ENCODE results near the gene AGBL1. TPM values are rescaled to one million over a fixed set of nuclear protein-coding genes. Genes with fewer than 3 reads are reported as not detected.

AGBL1 gene
- total RNA-seq, 2 donors from 2014 or later, result 0.23 to 0.91 TPM

DNA sequence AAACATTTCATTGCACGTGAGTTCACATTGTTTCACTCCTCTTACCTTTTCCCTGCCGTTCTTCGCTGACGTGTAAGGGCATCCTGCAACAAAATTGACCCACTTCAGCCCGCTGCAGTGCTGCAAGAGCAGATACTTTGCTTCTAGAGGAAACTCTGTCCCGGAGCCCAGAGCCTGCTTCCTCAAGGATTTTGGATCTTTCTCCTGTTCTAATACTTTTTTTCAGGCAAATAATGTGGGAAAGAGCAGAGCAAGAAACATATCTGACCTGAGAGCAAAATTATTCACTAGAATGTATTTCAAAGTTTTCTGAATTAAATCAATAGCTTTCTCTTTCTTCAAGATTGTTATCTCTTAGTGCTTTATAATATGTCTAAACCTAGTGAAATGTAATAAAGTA lies 303.9 kb downstream of the AGBL1 start:
- TF ChIP-seq, protein P1, sequence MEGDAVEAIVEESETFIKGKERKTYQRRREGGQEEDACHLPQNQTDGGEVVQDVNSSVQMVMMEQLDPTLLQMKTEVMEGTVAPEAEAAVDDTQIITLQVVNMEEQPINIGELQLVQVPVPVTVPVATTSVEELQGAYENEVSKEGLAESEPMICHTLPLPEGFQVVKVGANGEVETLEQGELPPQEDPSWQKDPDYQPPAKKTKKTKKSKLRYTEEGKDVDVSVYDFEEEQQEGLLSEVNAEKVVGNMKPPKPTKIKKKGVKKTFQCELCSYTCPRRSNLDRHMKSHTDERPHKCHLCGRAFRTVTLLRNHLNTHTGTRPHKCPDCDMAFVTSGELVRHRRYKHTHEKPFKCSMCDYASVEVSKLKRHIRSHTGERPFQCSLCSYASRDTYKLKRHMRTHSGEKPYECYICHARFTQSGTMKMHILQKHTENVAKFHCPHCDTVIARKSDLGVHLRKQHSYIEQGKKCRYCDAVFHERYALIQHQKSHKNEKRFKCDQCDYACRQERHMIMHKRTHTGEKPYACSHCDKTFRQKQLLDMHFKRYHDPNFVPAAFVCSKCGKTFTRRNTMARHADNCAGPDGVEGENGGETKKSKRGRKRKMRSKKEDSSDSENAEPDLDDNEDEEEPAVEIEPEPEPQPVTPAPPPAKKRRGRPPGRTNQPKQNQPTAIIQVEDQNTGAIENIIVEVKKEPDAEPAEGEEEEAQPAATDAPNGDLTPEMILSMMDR (IDR thresholded peaks at IDR 0.05), result no peak
- TF ChIP-seq POLR2AphosphoS5 (IDR thresholded peaks at IDR 0.05) (no peak), POLR2A (IDR thresholded peaks at IDR 0.05) (no peak)
- H3K27me3 ChIP-seq (replicated peaks; ENCODE audit: insufficient read depth), result no peaks in the 10 kb centered on the region

DNA sequence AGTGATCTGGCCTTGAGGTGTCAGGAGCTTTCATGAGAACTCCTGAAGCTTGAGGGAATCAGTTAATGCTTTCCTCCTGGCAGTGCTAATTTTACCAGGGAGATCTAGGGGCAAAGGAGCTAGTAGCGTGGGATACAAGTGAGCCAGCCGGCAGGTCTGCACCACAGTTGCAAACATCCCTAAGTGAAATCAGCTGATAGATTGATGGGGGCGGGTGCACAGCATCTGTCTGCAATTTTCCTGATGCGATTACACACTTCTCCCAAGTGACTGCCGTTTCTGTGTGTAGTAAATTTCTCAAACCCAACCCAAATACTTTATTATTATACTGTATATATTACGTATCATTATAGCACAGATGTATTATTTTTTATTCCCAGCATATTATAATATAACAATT lies 304.5 kb downstream of the AGBL1 start:
- no peaks in the 10 kb centered on the region for H3K27me3 ChIP-seq (replicated peaks; ENCODE audit: insufficient read depth)
- H3K27ac ChIP-seq, result no peak overlapping the region
- H3K4me1 ChIP-seq (replicated peaks), result no peaks in the 10 kb centered on the region
- no peak for TF ChIP-seq POLR2AphosphoS5 (IDR thresholded peaks at IDR 0.05)
- no peak for TF ChIP-seq POLR2A (IDR thresholded peaks at IDR 0.05)
- TF ChIP-seq, protein P1 (IDR thresholded peaks at IDR 0.05), result no peak
- DNase-seq (ENCODE audit: low spot score), result no peak
- no peaks in the 10 kb centered on the region for H3K36me3 ChIP-seq
- no peaks in the 10 kb centered on the region for H3K9me3 ChIP-seq
- H3K4me3 ChIP-seq, result no peak overlapping the region
- intact Hi-C loops (cut with DNase I), result no loop called here
- WGBS, result 75% methylated on average over 6 of the region's 6 CpGs

More for the DNA sequence above, 303.9 kb downstream of the AGBL1 start:
- no peak for DNase-seq (ENCODE audit: low spot score)
- Histone ChIP-seq H3K36me3 (no peaks in the 10 kb centered on the region), H3K4me1 (replicated peaks) (no peaks in the 10 kb centered on the region), H3K4me3 (no peak overlapping the region), H3K9me3 (no peaks in the 10 kb centered on the region), H3K27ac (no peak overlapping the region)
- 85% methylated on average over 6 of the region's 6 CpGs for WGBS
- intact Hi-C loops (cut with DNase I), result no loop called here

DNA sequence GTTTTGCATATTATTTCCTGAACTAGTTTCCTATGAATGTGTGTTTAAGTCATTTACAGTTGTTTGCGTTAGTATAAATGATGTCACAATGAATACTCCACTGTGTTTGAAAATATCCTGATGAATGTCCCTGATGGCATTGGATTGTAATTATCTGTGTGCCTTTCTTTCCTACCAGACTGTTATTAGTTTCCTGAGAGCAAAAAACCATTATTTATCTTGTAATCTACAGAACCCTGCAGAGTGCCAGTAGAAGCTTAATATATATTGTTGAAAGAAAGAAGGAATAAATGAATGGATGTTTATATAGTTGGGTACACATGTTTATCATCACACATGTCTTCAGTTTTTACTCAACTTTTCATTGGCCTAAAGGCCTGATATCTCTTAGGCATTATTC lies 312.6 kb downstream of the AGBL1 start:
- 77% methylated on average over 1 of the region's 1 CpG for WGBS
- H3K4me1 ChIP-seq (replicated peaks), result peaks cover 5% of the 10 kb centered on the region
- H3K4me3 ChIP-seq, result no peak overlapping the region
- DNase-seq (ENCODE audit: low spot score), result no peak
- H3K27ac ChIP-seq, result no peak overlapping the region
- no peaks in the 10 kb centered on the region for H3K36me3 ChIP-seq
- TF ChIP-seq, protein P1 (IDR thresholded peaks at IDR 0.05), result no peak
- TF ChIP-seq POLR2A (IDR thresholded peaks at IDR 0.05) (no peak), POLR2AphosphoS5 (IDR thresholded peaks at IDR 0.05) (no peak)
- no peaks in the 10 kb centered on the region for H3K9me3 ChIP-seq
- H3K27me3 ChIP-seq (replicated peaks; ENCODE audit: insufficient read depth), result no peaks in the 10 kb centered on the region
- intact Hi-C loops (cut with DNase I), result no loop called here

DNA sequence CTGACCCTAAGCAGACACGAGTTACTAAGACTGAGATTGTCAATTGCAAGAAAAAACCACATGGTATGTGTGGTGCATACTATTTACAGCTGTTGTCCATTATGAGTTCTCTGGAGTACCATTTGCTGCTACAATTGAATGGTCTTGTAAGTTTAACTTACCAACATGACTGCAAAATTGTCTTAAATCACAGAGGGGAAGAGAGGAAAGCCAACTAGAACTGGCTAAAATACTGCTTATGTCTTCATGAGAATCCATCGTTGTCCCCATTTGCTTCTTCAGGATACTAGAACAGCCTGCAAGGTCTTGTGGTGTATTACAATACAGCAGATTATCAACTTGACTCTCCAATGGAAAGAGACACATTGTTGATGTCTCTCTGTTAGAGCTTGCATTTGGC lies 313.2 kb downstream of the AGBL1 start:
- no peak overlapping the region for H3K27ac ChIP-seq
- TF ChIP-seq, protein P1 (IDR thresholded peaks at IDR 0.05), result no peak
- TF ChIP-seq POLR2AphosphoS5 (IDR thresholded peaks at IDR 0.05) (no peak), POLR2A (IDR thresholded peaks at IDR 0.05) (no peak)
- 82% methylated on average over 2 of the region's 2 CpGs for WGBS
- H3K27me3 ChIP-seq (replicated peaks; ENCODE audit: insufficient read depth), result no peaks in the 10 kb centered on the region
- intact Hi-C loops (cut with DNase I), result no loop called here
- no peaks in the 10 kb centered on the region for H3K36me3 ChIP-seq
- DNase-seq (ENCODE audit: low spot score), result no peak
- H3K9me3 ChIP-seq, result no peaks in the 10 kb centered on the region
- no peak overlapping the region for H3K4me3 ChIP-seq
- peaks cover 5% of the 10 kb centered on the region for H3K4me1 ChIP-seq (replicated peaks)

DNA sequence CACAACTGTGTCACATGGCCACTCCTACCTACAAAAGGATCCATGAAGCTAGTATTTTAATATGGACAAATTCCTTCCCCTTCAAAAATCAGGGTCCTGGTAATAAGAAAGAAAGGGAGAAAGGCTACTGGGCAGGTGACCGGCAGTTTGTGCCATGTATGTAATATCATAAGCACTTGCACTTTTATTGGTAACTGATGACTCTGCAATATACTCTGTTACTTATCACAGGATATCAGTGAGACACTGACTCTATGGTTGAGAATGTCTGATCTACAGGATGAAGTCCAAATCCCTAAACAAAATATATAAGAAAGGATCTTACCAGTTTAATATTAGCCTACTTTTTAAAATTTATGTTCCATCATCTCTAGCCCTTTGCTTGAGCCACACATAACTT lies 315.2 kb downstream of the AGBL1 start:
- no peak for DNase-seq (ENCODE audit: low spot score)
- Histone ChIP-seq H3K4me3 (no peak overlapping the region), H3K27me3 (replicated peaks; ENCODE audit: insufficient read depth) (no peaks in the 10 kb centered on the region), H3K36me3 (no peaks in the 10 kb centered on the region), H3K27ac (no peak overlapping the region), H3K9me3 (no peaks in the 10 kb centered on the region), H3K4me1 (replicated peaks) (peaks cover 10% of the 10 kb centered on the region)
- TF ChIP-seq, protein P1 (IDR thresholded peaks at IDR 0.05), result no peak
- TF ChIP-seq POLR2A (IDR thresholded peaks at IDR 0.05) (no peak), POLR2AphosphoS5 (IDR thresholded peaks at IDR 0.05) (no peak)
- intact Hi-C loops (cut with DNase I), result no loop called here
- WGBS, result 97% methylated on average over 1 of the region's 1 CpG

All from prostate gland (tissue), 2 donors.